Ectodermal cell (in vitro differentiated cells): Measurements from ENCODE around the gene VPREB3.

ENCODE experiments used
- H3K27ac ChIP-seq: 2 replicates; pipeline ENCODE4 v1.7.0; 2013; ENCODE audit warnings: mild to moderate bottlenecking, low read depth, low read length; ENCODE audit not compliant: insufficient read depth, poor library complexity, severe bottlenecking
- H3K27me3 ChIP-seq: 2 replicates; pipeline ENCODE4 v1.7.0; 2013; ENCODE audit warnings: mild to moderate bottlenecking, low read length; ENCODE audit not compliant: insufficient read depth, control insufficient read depth, poor library complexity, severe bottlenecking
- H3K36me3 ChIP-seq: one replicate; pipeline ENCODE4 v1.7.0; 2013; ENCODE audit warnings: low read length; ENCODE audit not compliant: control insufficient read depth, insufficient read depth
- H3K4me1 ChIP-seq: one replicate; pipeline ENCODE4 v1.7.0; 2013; ENCODE audit warnings: low read length; ENCODE audit not compliant: control insufficient read depth, insufficient read depth
- H3K4me3 ChIP-seq: 2 replicates; pipeline ENCODE4 v1.7.0; 2013; ENCODE audit warnings: low read depth, low read length, control low read depth; ENCODE audit not compliant: insufficient read depth
- H3K9me3 ChIP-seq: 2 replicates; pipeline ENCODE4 v1.7.0; 2013; ENCODE audit warnings: mild to moderate bottlenecking, low read length, moderate library complexity; ENCODE audit not compliant: control insufficient read depth
- WGBS, 2 experiments: methylation state at CpG; one replicate each; pipeline ENCODE4 v1.1.7; 2013; ENCODE audit warnings: missing lambda C conversion rate in 2 of 2; 5-methylcytosine and 5-hydroxymethylcytosine counted together

The VPREB3 gene

GRCh38 chr22:23790819-23791737, 36.9 kb upstream of the VPREB3 start:
- Histone ChIP-seq H3K9me3 (no peaks in the 10 kb centered on the region), H3K27me3 (no peaks in the 10 kb centered on the region), H3K36me3 (peaks cover 27% of the 10 kb centered on the region), H3K27ac (no peak overlapping the region), H3K4me3 (no peak overlapping the region), H3K4me1 (peaks cover 10% of the 10 kb centered on the region)
- 87 to 88% methylated on average over 10 of the region's 11 CpGs for WGBS, 2 experiments

- 92 to 93% methylated on average over 4 of the region's 4 CpGs for WGBS, 2 experiments
- H3K36me3 ChIP-seq = peaks cover 19% of the 10 kb centered on the region
- H3K9me3 ChIP-seq = no peaks in the 10 kb centered on the region
- peaks cover 12% of the 10 kb centered on the region for H3K4me1 ChIP-seq
- H3K4me3 ChIP-seq = no peak overlapping the region
- H3K27me3 ChIP-seq = no peaks in the 10 kb centered on the region
- no peak overlapping the region for H3K27ac ChIP-seq
These were observed 35.4 kb upstream of the VPREB3 start for GRCh38 chr22:23789638-23790037.

GRCh38 chr22:23789121-23789520, 34.9 kb upstream of the VPREB3 start:
- H3K36me3 ChIP-seq = peaks cover 14% of the 10 kb centered on the region
- H3K27ac ChIP-seq = no peak overlapping the region
- no peaks in the 10 kb centered on the region for H3K27me3 ChIP-seq
- peaks cover 12% of the 10 kb centered on the region for H3K4me1 ChIP-seq
- H3K9me3 ChIP-seq = no peaks in the 10 kb centered on the region
- H3K4me3 ChIP-seq = no peak overlapping the region
- WGBS, 2 experiments = 84 to 89% methylated on average over 4 of the region's 4 CpGs

- 82 to 83% methylated on average over 3 of the region's 3 CpGs for WGBS, 2 experiments
- H3K9me3 ChIP-seq = no peaks in the 10 kb centered on the region
- H3K27ac ChIP-seq = no peak overlapping the region
- peaks cover 8% of the 10 kb centered on the region for H3K36me3 ChIP-seq
- H3K4me3 ChIP-seq = peak overlapping the region; percentile 93
- no peaks in the 10 kb centered on the region for H3K27me3 ChIP-seq
- peaks cover 12% of the 10 kb centered on the region for H3K4me1 ChIP-seq
These were observed 33.7 kb upstream of the VPREB3 start for GRCh38 chr22:23787910-23788309.

- Histone ChIP-seq H3K36me3 (peaks cover 8% of the 10 kb centered on the region), H3K27ac (peak overlapping the region; percentile 50), H3K9me3 (no peaks in the 10 kb centered on the region), H3K4me3 (peak overlapping the region; percentile 93), H3K27me3 (no peaks in the 10 kb centered on the region), H3K4me1 (peaks cover 12% of the 10 kb centered on the region)
- WGBS, 2 experiments = 11 to 12% methylated on average over 5 of the region's 5 CpGs
These were observed 33.3 kb upstream of the VPREB3 start for GRCh38 chr22:23787600-23787896.

GRCh38 chr22:23786752-23787599, 32.8 kb upstream of the VPREB3 start, which contains the start of gene SMARCB1:
SMARCB1 (plus strand) TSS chr22:23786966; CDS start chr22:23787170, 204 bp downstream.
- Histone ChIP-seq H3K27me3 (no peaks in the 10 kb centered on the region), H3K9me3 (no peaks in the 10 kb centered on the region), H3K27ac (peak within 1 kb of the TSS; percentile 100), H3K36me3 (peaks cover 3% of the 10 kb centered on the region), H3K4me3 (peak within 1 kb of the TSS; percentile 93), H3K4me1 (peaks cover 12% of the 10 kb centered on the region)
- 0% methylated on average over 97 of the region's 97 CpGs for WGBS, 2 experiments

GRCh38 chr22:23786261-23786710, 32.1 kb upstream of the VPREB3 start:
- H3K4me1 ChIP-seq = peaks cover 12% of the 10 kb centered on the region
- WGBS, 2 experiments = 83 to 87% methylated on average over 9 of the region's 9 CpGs
- no peaks in the 10 kb centered on the region for H3K36me3 ChIP-seq
- H3K9me3 ChIP-seq = no peaks in the 10 kb centered on the region
- no peaks in the 10 kb centered on the region for H3K27me3 ChIP-seq
- H3K27ac ChIP-seq = peak overlapping the region; percentile 100
- H3K4me3 ChIP-seq = peak overlapping the region; percentile 93

- Histone ChIP-seq H3K36me3 (no peaks in the 10 kb centered on the region), H3K4me3 (no peak overlapping the region), H3K4me1 (peaks cover 12% of the 10 kb centered on the region), H3K27me3 (no peaks in the 10 kb centered on the region), H3K27ac (no peak overlapping the region), H3K9me3 (no peaks in the 10 kb centered on the region)
- WGBS, 2 experiments = 90 to 93% methylated on average over 8 of the region's 8 CpGs
These were observed 30.0 kb upstream of the VPREB3 start for GRCh38 chr22:23784215-23784732.

GRCh38 chr22:23783265-23784150, 29.3 kb upstream of the VPREB3 start:
- 86 to 88% methylated on average over 15 of the region's 15 CpGs for WGBS, 2 experiments
- H3K27ac ChIP-seq = no peak overlapping the region
- H3K9me3 ChIP-seq = no peaks in the 10 kb centered on the region
- peaks cover 5% of the 10 kb centered on the region for H3K4me1 ChIP-seq
- no peaks in the 10 kb centered on the region for H3K27me3 ChIP-seq
- no peaks in the 10 kb centered on the region for H3K36me3 ChIP-seq
- H3K4me3 ChIP-seq = no peak overlapping the region
